Measurements from ENCODE around the gene C5. TPM values are rescaled to one million over a fixed set of nuclear protein-coding genes. Genes with fewer than 3 reads are reported as not detected.

C5 gene
- polyA plus RNA-seq, 1 of the 3 experiments (the other 2 are of a cell fraction): 1.8 TPM

GRCh38 chr9:120948824-120949223 lies 101.3 kb downstream of the C5 start:
- no peak overlapping the region for H3K4me3 ChIP-seq (ENCODE audit: low read depth in 2 of 2, low read length in 1 of 2)
- no peaks in the 10 kb centered on the region for H3K36me3 ChIP-seq (replicated peaks in 1 of 2; ENCODE audit: control insufficient read depth in 1 of 2, insufficient read depth in 2 of 2, low read length in 1 of 2)
- no peak overlapping the region for H3K27ac ChIP-seq (ENCODE audit: low read depth in 2 of 2, low read length in 1 of 2)
- DNase-seq: no peak
- no peaks in the 10 kb centered on the region for H3F3A ChIP-seq (replicated peaks; ENCODE audit: insufficient read depth)
- peaks cover 0 to 10% of the 10 kb centered on the region in 2 experiments; a peak in 2 of 4 replicates for H3K4me1 ChIP-seq (ENCODE audit: control insufficient read depth in 1 of 2, insufficient read depth in 2 of 2, low read depth in 1 of 2, low read length in 1 of 2)
- no peaks in the 10 kb centered on the region for H4K20me1 ChIP-seq (ENCODE audit: insufficient read depth)
- no peaks in the 10 kb centered on the region for H3K27me3 ChIP-seq (ENCODE audit: insufficient read depth)
- H2AFZ ChIP-seq (ENCODE audit: low read depth): no peak overlapping the region
- ChIA-PET POLR2A (no interaction called here), CTCF (no interaction called here)
- no peak overlapping the region for H3K4me2 ChIP-seq
- H3K9ac ChIP-seq: no peak overlapping the region
- no peaks in the 10 kb centered on the region for H3K79me2 ChIP-seq (ENCODE audit: insufficient read depth)
- H3K9me2 ChIP-seq: no peaks in the 10 kb centered on the region
- TF ChIP-seq CHD2 (IDR thresholded peaks at IDR 0.05; ENCODE audit: low read length, partially characterized antibody) (no peak), YY1 (IDR thresholded peaks at IDR 0.05; ENCODE audit: low read depth) (no peak), MXI1 (IDR thresholded peaks at IDR 0.05; ENCODE audit: low read depth, low read length) (no peak), EZH2phosphoT487 (IDR thresholded peaks at IDR 0.05; ENCODE audit: borderline replicate concordance, low read depth) (no peak), SIN3A (IDR thresholded peaks at IDR 0.05; ENCODE audit: borderline replicate concordance, low read depth, low read length) (no peak), FOXM1 (IDR thresholded peaks at IDR 0.05; ENCODE audit: low read depth) (no peak), TCF12 (IDR thresholded peaks at IDR 0.05) (no peak), RFX5 (IDR thresholded peaks at IDR 0.05; ENCODE audit: low read length) (no peak)
- TF ChIP-seq, protein P1, sequence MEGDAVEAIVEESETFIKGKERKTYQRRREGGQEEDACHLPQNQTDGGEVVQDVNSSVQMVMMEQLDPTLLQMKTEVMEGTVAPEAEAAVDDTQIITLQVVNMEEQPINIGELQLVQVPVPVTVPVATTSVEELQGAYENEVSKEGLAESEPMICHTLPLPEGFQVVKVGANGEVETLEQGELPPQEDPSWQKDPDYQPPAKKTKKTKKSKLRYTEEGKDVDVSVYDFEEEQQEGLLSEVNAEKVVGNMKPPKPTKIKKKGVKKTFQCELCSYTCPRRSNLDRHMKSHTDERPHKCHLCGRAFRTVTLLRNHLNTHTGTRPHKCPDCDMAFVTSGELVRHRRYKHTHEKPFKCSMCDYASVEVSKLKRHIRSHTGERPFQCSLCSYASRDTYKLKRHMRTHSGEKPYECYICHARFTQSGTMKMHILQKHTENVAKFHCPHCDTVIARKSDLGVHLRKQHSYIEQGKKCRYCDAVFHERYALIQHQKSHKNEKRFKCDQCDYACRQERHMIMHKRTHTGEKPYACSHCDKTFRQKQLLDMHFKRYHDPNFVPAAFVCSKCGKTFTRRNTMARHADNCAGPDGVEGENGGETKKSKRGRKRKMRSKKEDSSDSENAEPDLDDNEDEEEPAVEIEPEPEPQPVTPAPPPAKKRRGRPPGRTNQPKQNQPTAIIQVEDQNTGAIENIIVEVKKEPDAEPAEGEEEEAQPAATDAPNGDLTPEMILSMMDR (IDR thresholded peaks at IDR 0.05): no peak
- 100% methylated on average over 1 of the region's 1 CpG for WGBS (ENCODE audit: low lambda C conversion rate)
- H3K9me3 ChIP-seq: no peaks in the 10 kb centered on the region

- POLR2A ChIA-PET: no interaction called here
- Histone ChIP-seq H3K9me3 (no peaks in the 10 kb centered on the region), H2AFZ (ENCODE audit: low read depth) (no peak overlapping the region), H3K4me2 (no peak overlapping the region), H3K27me3 (ENCODE audit: insufficient read depth) (no peaks in the 10 kb centered on the region), H3K4me1 (ENCODE audit: control insufficient read depth in 1 of 2, insufficient read depth in 2 of 2, low read depth in 1 of 2, low read length in 1 of 2) (peaks cover 6 to 7% of the 10 kb centered on the region in 2 experiments; a peak in 2 of 4 replicates), H3F3A (replicated peaks; ENCODE audit: insufficient read depth) (peaks cover 5% of the 10 kb centered on the region), H3K27ac (ENCODE audit: low read depth in 2 of 2, low read length in 1 of 2) (no peak overlapping the region), H4K20me1 (ENCODE audit: insufficient read depth) (no peaks in the 10 kb centered on the region), H3K4me3 (ENCODE audit: low read depth in 2 of 2, low read length in 1 of 2) (no peak overlapping the region), H3K79me2 (ENCODE audit: insufficient read depth) (no peaks in the 10 kb centered on the region), H3K36me3 (replicated peaks in 1 of 2; ENCODE audit: control insufficient read depth in 1 of 2, insufficient read depth in 2 of 2, low read length in 1 of 2) (no peaks in the 10 kb centered on the region), H3K9ac (no peak overlapping the region), H3K9me2 (no peaks in the 10 kb centered on the region)
- no peak for DNase-seq
- CTCF ChIA-PET: interaction anchor here (1.0 to 1.4 kb wide), 2 partner anchors 11 to 34 kb away, joined by 3 read pairs; no protein-coding TSS in a partner anchor
- 82% methylated on average over 2 of the region's 2 CpGs for WGBS (ENCODE audit: low lambda C conversion rate)
- no peak for TF ChIP-seq FOSL2 (IDR thresholded peaks at IDR 0.05; ENCODE audit: borderline replicate concordance, low read depth)
- no peak for TF ChIP-seq USF1 (IDR thresholded peaks at IDR 0.05; ENCODE audit: borderline replicate concordance, low read depth)
- TF ChIP-seq, protein P2, sequence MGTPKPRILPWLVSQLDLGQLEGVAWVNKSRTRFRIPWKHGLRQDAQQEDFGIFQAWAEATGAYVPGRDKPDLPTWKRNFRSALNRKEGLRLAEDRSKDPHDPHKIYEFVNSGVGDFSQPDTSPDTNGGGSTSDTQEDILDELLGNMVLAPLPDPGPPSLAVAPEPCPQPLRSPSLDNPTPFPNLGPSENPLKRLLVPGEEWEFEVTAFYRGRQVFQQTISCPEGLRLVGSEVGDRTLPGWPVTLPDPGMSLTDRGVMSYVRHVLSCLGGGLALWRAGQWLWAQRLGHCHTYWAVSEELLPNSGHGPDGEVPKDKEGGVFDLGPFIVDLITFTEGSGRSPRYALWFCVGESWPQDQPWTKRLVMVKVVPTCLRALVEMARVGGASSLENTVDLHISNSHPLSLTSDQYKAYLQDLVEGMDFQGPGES (IDR thresholded peaks at IDR 0.05; ENCODE audit: low read depth, low read length): no peak
- no peak for TF ChIP-seq EZH2phosphoT487 (IDR thresholded peaks at IDR 0.05; ENCODE audit: borderline replicate concordance, low read depth)
- no peak for TF ChIP-seq TEAD4 (IDR thresholded peaks at IDR 0.05; ENCODE audit: borderline replicate concordance, insufficient read depth)
- TF ChIP-seq NFIC (IDR thresholded peaks at IDR 0.05; ENCODE audit: borderline replicate concordance): no peak
- TF ChIP-seq TAF1 (IDR thresholded peaks at IDR 0.05; ENCODE audit: borderline replicate concordance, low read depth, low read length): no peak
- TF ChIP-seq ELF1 (IDR thresholded peaks at IDR 0.05): no peak
- no peak for TF ChIP-seq SMC3 (IDR thresholded peaks at IDR 0.05; ENCODE audit: low read depth, low read length)
- TF ChIP-seq RCOR1 (IDR thresholded peaks at IDR 0.05; ENCODE audit: low read length): no peak
- TF ChIP-seq, protein P1 (IDR thresholded peaks at IDR 0.05): no peak
Observed at GRCh38 chr9:120947222-120947621, 102.9 kb downstream of the C5 start.

All from SK-N-SH (cell line).